Measurements from ENCODE around the gene PRKN. TPM values are rescaled to one million over a fixed set of nuclear protein-coding genes. Genes with fewer than 3 reads are reported as not detected.

PRKN gene
- total RNA-seq, 4 donors from 2014 or later = 5.5 to 17.9 (median 6.8) TPM

- Histone ChIP-seq H3K4me1 (peaks cover 0 to 7% (median 3%) of the 10 kb centered on the region in 4 donors), H3K36me3 (no peaks in the 10 kb centered on the region), H3K4me3 (no peak overlapping the region), H3K27ac (no peak overlapping the region), H3K27me3 (no peaks in the 10 kb centered on the region), H3K9me3 (no peaks in the 10 kb centered on the region)
- WGBS, 2 donors = 67 to 68% methylated on average over 3 of the region's 3 CpGs
- no peak for DNase-seq (ENCODE audit: low spot score in 2 of 2)
- TF ChIP-seq, protein P1, sequence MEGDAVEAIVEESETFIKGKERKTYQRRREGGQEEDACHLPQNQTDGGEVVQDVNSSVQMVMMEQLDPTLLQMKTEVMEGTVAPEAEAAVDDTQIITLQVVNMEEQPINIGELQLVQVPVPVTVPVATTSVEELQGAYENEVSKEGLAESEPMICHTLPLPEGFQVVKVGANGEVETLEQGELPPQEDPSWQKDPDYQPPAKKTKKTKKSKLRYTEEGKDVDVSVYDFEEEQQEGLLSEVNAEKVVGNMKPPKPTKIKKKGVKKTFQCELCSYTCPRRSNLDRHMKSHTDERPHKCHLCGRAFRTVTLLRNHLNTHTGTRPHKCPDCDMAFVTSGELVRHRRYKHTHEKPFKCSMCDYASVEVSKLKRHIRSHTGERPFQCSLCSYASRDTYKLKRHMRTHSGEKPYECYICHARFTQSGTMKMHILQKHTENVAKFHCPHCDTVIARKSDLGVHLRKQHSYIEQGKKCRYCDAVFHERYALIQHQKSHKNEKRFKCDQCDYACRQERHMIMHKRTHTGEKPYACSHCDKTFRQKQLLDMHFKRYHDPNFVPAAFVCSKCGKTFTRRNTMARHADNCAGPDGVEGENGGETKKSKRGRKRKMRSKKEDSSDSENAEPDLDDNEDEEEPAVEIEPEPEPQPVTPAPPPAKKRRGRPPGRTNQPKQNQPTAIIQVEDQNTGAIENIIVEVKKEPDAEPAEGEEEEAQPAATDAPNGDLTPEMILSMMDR (IDR thresholded peaks at IDR 0.05) = no peak
- TF ChIP-seq EP300 (IDR thresholded peaks at IDR 0.05) = no peak
- TF ChIP-seq POLR2A (IDR thresholded peaks at IDR 0.05) = no peak
Measured at GRCh38 chr6:162688751-162689345, 38.7 kb downstream of the PRKN start.

- no peak for DNase-seq (ENCODE audit: low spot score in 2 of 2)
- TF ChIP-seq EP300 (IDR thresholded peaks at IDR 0.05) = no peak
- no peak for TF ChIP-seq POLR2A (IDR thresholded peaks at IDR 0.05)
- TF ChIP-seq, protein P1 (IDR thresholded peaks at IDR 0.05) = no peak
- 83 to 90% methylated on average over 5 of the region's 5 CpGs for WGBS, 2 donors
Measured at GRCh38 chr6:162685586-162685985, 42.0 kb downstream of the PRKN start.

GRCh38 chr6:162684961-162685360 lies 42.6 kb downstream of the PRKN start:
- no peak for DNase-seq (ENCODE audit: low spot score in 2 of 2)
- no peaks in the 10 kb centered on the region for H3K9me3 ChIP-seq
- no peak overlapping the region for H3K27ac ChIP-seq
- peaks cover 0 to 27% (median 5%) of the 10 kb centered on the region in 4 donors for H3K4me1 ChIP-seq
- no peaks in the 10 kb centered on the region for H3K27me3 ChIP-seq
- H3K36me3 ChIP-seq = no peaks in the 10 kb centered on the region
- no peak overlapping the region for H3K4me3 ChIP-seq
- 89 to 95% methylated on average over 3 of the region's 3 CpGs for WGBS, 2 donors
- TF ChIP-seq, protein P1 (IDR thresholded peaks at IDR 0.05) = no peak
- TF ChIP-seq EP300 (IDR thresholded peaks at IDR 0.05) (no peak), POLR2A (IDR thresholded peaks at IDR 0.05) (no peak)

More at GRCh38 chr6:162685586-162685985, 42.0 kb downstream of the PRKN start:
- no peaks in the 10 kb centered on the region for H3K9me3 ChIP-seq
- H3K27ac ChIP-seq = no peak overlapping the region
- H3K4me1 ChIP-seq = peaks cover 0 to 27% (median 5%) of the 10 kb centered on the region in 4 donors
- H3K36me3 ChIP-seq = no peaks in the 10 kb centered on the region
- H3K4me3 ChIP-seq = no peak overlapping the region
- no peaks in the 10 kb centered on the region for H3K27me3 ChIP-seq

GRCh38 chr6:162684052-162684451 lies 43.5 kb downstream of the PRKN start:
- 53 to 58% methylated on average over 1 of the region's 1 CpG for WGBS, 2 donors
- Histone ChIP-seq H3K4me1 (peaks cover 0 to 27% (median 5%) of the 10 kb centered on the region in 4 donors), H3K4me3 (no peak overlapping the region), H3K27ac (no peak overlapping the region), H3K27me3 (no peaks in the 10 kb centered on the region), H3K9me3 (no peaks in the 10 kb centered on the region), H3K36me3 (no peaks in the 10 kb centered on the region)
- TF ChIP-seq, protein P1 (IDR thresholded peaks at IDR 0.05) = no peak
- no peak for TF ChIP-seq POLR2A (IDR thresholded peaks at IDR 0.05)
- no peak for TF ChIP-seq EP300 (IDR thresholded peaks at IDR 0.05)
- DNase-seq (ENCODE audit: low spot score in 2 of 2) = no peak

GRCh38 chr6:162683135-162683534 lies 44.4 kb downstream of the PRKN start:
- Histone ChIP-seq H3K36me3 (no peaks in the 10 kb centered on the region), H3K27me3 (no peaks in the 10 kb centered on the region), H3K27ac (no peak overlapping the region), H3K4me3 (no peak overlapping the region), H3K4me1 (peaks cover 0 to 27% (median 5%) of the 10 kb centered on the region in 4 donors), H3K9me3 (no peaks in the 10 kb centered on the region)
- TF ChIP-seq EP300 (IDR thresholded peaks at IDR 0.05) (no peak), POLR2A (IDR thresholded peaks at IDR 0.05) (no peak)
- TF ChIP-seq, protein P1 (IDR thresholded peaks at IDR 0.05) = no peak
- WGBS, 2 donors = 59 to 70% methylated on average over 4 of the region's 4 CpGs
- no peak for DNase-seq (ENCODE audit: low spot score in 2 of 2)

Measured in tibial nerve (tissue), 4 donors.